IMR-90 (cell line): Measurements from ENCODE around the gene PMPCB. TPM values are rescaled to one million over a fixed set of nuclear protein-coding genes. Genes with fewer than 3 reads are reported as not detected.

Source experiments
- ATAC-seq: fragments of 200-7000 bp; cut with Tn5 transposase; 2 replicates; pipeline ENCODE4 v1.9.1; 2020; ENCODE audit warnings: low read depth, mild to moderate bottlenecking, moderate library complexity
- BruUV-seq: library from RNA; stranded (reverse); fragments of 400-500 nt; replicated peaks from 2 replicates; lab custom pipeline; 2021; lab: Mats Ljungman, UMichigan
- CTCF ChIA-PET: fragments of 300-600 bp; formaldehyde crosslinking; extraction: SDS; loops from one replicate; lab custom pipeline; 2021; ENCODE audit warnings: antibody characterized with exemption; lab: Yijun Ruan, JAX
- POLR2A ChIA-PET: fragments of 300-600 bp; sonication (Branson Sonifier 250); formaldehyde crosslinking; loops from one replicate; lab custom pipeline; 2022; ENCODE audit warnings: antibody characterized with exemption; ENCODE audit not compliant: unreplicated experiment; lab: Charles Lee
- DNase-seq: peaks from one replicate; pipeline ENCODE4 v3.0.0; 2013
- H2AFZ ChIP-seq: replicated peaks from 2 replicates; pipeline ENCODE3; 2013; ENCODE audit warnings: low read length, mild to moderate bottlenecking; ENCODE audit not compliant: poor library complexity
- H2AK5ac ChIP-seq: 2 replicates; pipeline ENCODE4 v1.6.1; 2013; ENCODE audit warnings: low read depth, low read length, inconsistent platforms
- H2AK9ac ChIP-seq: replicated peaks from 2 replicates; pipeline ENCODE3; 2013; ENCODE audit warnings: mild to moderate bottlenecking, low read depth, low read length, moderate library complexity; ENCODE audit not compliant: poor library complexity
- H2BK120ac ChIP-seq: 2 replicates; pipeline ENCODE4 v1.6.1; 2013; ENCODE audit warnings: low read depth, low read length, inconsistent platforms
- H2BK15ac ChIP-seq: 3 replicates; pipeline ENCODE4 v1.6.1; 2013; ENCODE audit warnings: low read depth, low read length, inconsistent platforms
- H2BK20ac ChIP-seq: 2 replicates; pipeline ENCODE4 v1.6.1; 2013; ENCODE audit warnings: low read depth, mild to moderate bottlenecking, inconsistent platforms, low read length, moderate library complexity
- H2BK5ac ChIP-seq: 2 replicates; pipeline ENCODE4 v1.6.1; 2013; ENCODE audit warnings: mild to moderate bottlenecking, low read depth, low read length, inconsistent platforms; ENCODE audit not compliant: poor library complexity, severe bottlenecking
- H3K14ac ChIP-seq: replicated peaks from 2 replicates; pipeline ENCODE4 v1.6.1; 2013; ENCODE audit warnings: low read depth, low read length, inconsistent platforms
- H3K18ac ChIP-seq: 2 replicates; pipeline ENCODE4 v1.6.1; 2013; ENCODE audit warnings: low read depth, low read length, control low read depth
- H3K23ac ChIP-seq: 2 replicates; pipeline ENCODE4 v1.6.1; 2013; ENCODE audit warnings: low read depth, low read length, inconsistent platforms
- H3K27ac ChIP-seq: 2 replicates; pipeline ENCODE4 v1.5.1; 2013; ENCODE audit warnings: mild to moderate bottlenecking, control low read depth, low read length; ENCODE audit not compliant: insufficient read depth
- H3K27me3 ChIP-seq: 2 replicates; pipeline ENCODE4 v1.6.1; 2013; ENCODE audit warnings: low read length; ENCODE audit not compliant: control insufficient read depth, insufficient read depth
- H3K36me3 ChIP-seq: 2 replicates; pipeline ENCODE4 v1.6.1; 2013; ENCODE audit warnings: low read length, mixed read lengths; ENCODE audit not compliant: control insufficient read depth, insufficient read depth
- H3K4ac ChIP-seq: 2 replicates; pipeline ENCODE4 v1.6.1; 2013; ENCODE audit warnings: low read depth, low read length, inconsistent platforms
- H3K4me1 ChIP-seq: 2 replicates; pipeline ENCODE4 v1.6.1; 2013; ENCODE audit warnings: low read length, mixed read lengths; ENCODE audit not compliant: control insufficient read depth, insufficient read depth
- H3K4me2 ChIP-seq: 2 replicates; pipeline ENCODE4 v1.6.1; 2013; ENCODE audit warnings: low read depth, mild to moderate bottlenecking, control low read depth, low read length, moderate library complexity
- H3K4me3 ChIP-seq: 2 replicates; pipeline ENCODE4 v1.5.1; 2013; ENCODE audit warnings: low read depth, mild to moderate bottlenecking, control low read depth, low read length, moderate library complexity; ENCODE audit not compliant: insufficient read depth
- H3K56ac ChIP-seq: 2 replicates; pipeline ENCODE4 v1.6.1; 2013; ENCODE audit warnings: low read length, inconsistent platforms; ENCODE audit not compliant: insufficient read depth; ENCODE audit errors: extremely low read depth
- H3K79me1 ChIP-seq, 2 experiments: 2 replicates each; pipeline ENCODE4 v1.6.1; 2013; ENCODE audit warnings: low read length in 2 of 2, inconsistent platforms in 1 of 2, low read depth in 1 of 2
- H3K9ac ChIP-seq: 2 replicates; pipeline ENCODE4 v1.6.1; 2013; ENCODE audit warnings: low read depth, low read length, control low read depth
- H3K9me1 ChIP-seq: 2 replicates; pipeline ENCODE4 v1.6.1; 2013; ENCODE audit warnings: low read length, inconsistent platforms; ENCODE audit not compliant: insufficient read depth
- H3K9me3 ChIP-seq: 2 replicates; pipeline ENCODE4 v1.6.1; 2013; ENCODE audit warnings: low read length; ENCODE audit not compliant: control insufficient read depth, insufficient read depth
- H4K20me1 ChIP-seq: 2 replicates; pipeline ENCODE4 v1.6.1; 2013; ENCODE audit warnings: low read length, inconsistent platforms; ENCODE audit not compliant: insufficient read depth
- H4K5ac ChIP-seq: 2 replicates; pipeline ENCODE4 v1.6.1; 2013; ENCODE audit warnings: mild to moderate bottlenecking, low read depth, low read length, control low read depth
- H4K8ac ChIP-seq, 2 experiments: 2 replicates each; pipeline ENCODE4 v1.6.1; 2013; ENCODE audit warnings: low read depth in 2 of 2, low read length in 2 of 2, control low read depth in 1 of 2, inconsistent platforms in 1 of 2
- H4K91ac ChIP-seq: 2 replicates; pipeline ENCODE4 v1.6.1; 2013; ENCODE audit warnings: low read depth, low read length, inconsistent platforms; ENCODE audit not compliant: insufficient read depth
- BHLHE40 ChIP-seq: fragments of 150-350 bp; IDR thresholded peaks from 2 replicates; pipeline ENCODE4 v1.6.1; 2016; ENCODE audit warnings: mild to moderate bottlenecking, low read depth, low read length
- CEBPB ChIP-seq: IDR thresholded peaks from 2 replicates; pipeline ENCODE4 v1.6.1; 2012; ENCODE audit warnings: low read depth, low read length, improper control_type of control experiment
- CHD1 ChIP-seq: IDR thresholded peaks from 2 replicates; pipeline ENCODE4 v1.6.1; 2012; ENCODE audit warnings: low read depth, low read length, improper control_type of control experiment
- CTCF ChIP-seq: conservative IDR thresholded peaks from 2 replicates; pipeline ENCODE4 v1.5.1; 2012; ENCODE audit warnings: mild to moderate bottlenecking, low read depth, low read length, improper control_type of control experiment
- ELK1 ChIP-seq: fragments of 150-350 bp; IDR thresholded peaks from 2 replicates; pipeline ENCODE4 v1.6.1; 2016; ENCODE audit warnings: low read depth, mild to moderate bottlenecking, low read length, moderate library complexity, borderline replicate concordance
- FOS ChIP-seq: fragments of 150-350 bp; IDR thresholded peaks from 2 replicates; pipeline ENCODE4 v1.6.1; 2016; ENCODE audit warnings: low read depth, low read length
- MAFK ChIP-seq: IDR thresholded peaks from 2 replicates; pipeline ENCODE4 v1.6.1; 2012; ENCODE audit warnings: low read depth, low read length, improper control_type of control experiment
- MAZ ChIP-seq: IDR thresholded peaks from 2 replicates; pipeline ENCODE4 v1.6.1; 2012; ENCODE audit warnings: low read depth, mild to moderate bottlenecking, low read length, improper control_type of control experiment, moderate library complexity, borderline replicate concordance
- MXI1 ChIP-seq: IDR thresholded peaks from 2 replicates; pipeline ENCODE4 v1.6.1; 2012; ENCODE audit warnings: low read depth, mild to moderate bottlenecking, low read length, moderate library complexity, borderline replicate concordance
- NFE2L2 ChIP-seq: fragments of 150-350 bp; IDR thresholded peaks from 2 replicates; pipeline ENCODE4 v1.6.1; 2016; ENCODE audit warnings: low read depth, mild to moderate bottlenecking, low read length
- POLR2A ChIP-seq: IDR thresholded peaks from 2 replicates; pipeline ENCODE4 v1.6.1; 2012; ENCODE audit warnings: mild to moderate bottlenecking, low read depth, low read length
- RAD21 ChIP-seq: IDR thresholded peaks from 2 replicates; pipeline ENCODE4 v1.6.1; 2012; ENCODE audit warnings: low read length, improper control_type of control experiment
- RCOR1 ChIP-seq: IDR thresholded peaks from 2 replicates; pipeline ENCODE4 v1.6.1; 2012; ENCODE audit warnings: mild to moderate bottlenecking, low read length, improper control_type of control experiment; ENCODE audit not compliant: insufficient replicate concordance
- RFX5 ChIP-seq: IDR thresholded peaks from 2 replicates; pipeline ENCODE4 v1.8.0; 2012; ENCODE audit warnings: low read depth, mild to moderate bottlenecking, low read length, moderate library complexity
- SMC3 ChIP-seq: fragments of 150-350 bp; IDR thresholded peaks from 2 replicates; pipeline ENCODE4 v1.6.1; 2016; ENCODE audit warnings: low read depth, mild to moderate bottlenecking, antibody characterized with exemption, low read length, moderate library complexity
- WGBS, 2 experiments: methylation state at CpG; one replicate each; pipeline versions ENCODE4 v1.1.5 to v1.1.7; 2013; ENCODE audit warnings: missing lambda C conversion rate in 2 of 2; ENCODE audit not compliant: insufficient read length in 1 of 2; ENCODE audit errors: extremely low coverage in 2 of 2; 5-methylcytosine and 5-hydroxymethylcytosine counted together
- dilution Hi-C: fragments of 300-500 bp; cut with HindIII; formaldehyde crosslinking; loops from one replicate; pipeline ENCODE4 v1.14.3; 2018; ENCODE audit warnings: low sequenced_read_pairs; ENCODE audit not compliant: unreplicated experiment
- in situ Hi-C: fragments of 300-500 bp; cut with MboI; formaldehyde crosslinking; loops from 3 replicates; pipeline ENCODE4 v1.14.3; 2019; ENCODE audit warnings: low sequenced_read_pairs, inconsistent platforms, mixed read lengths
- intact Hi-C: fragments of 100-400 bp; cut with micrococcal nuclease; formaldehyde crosslinking; loops from 2 replicates; pipeline ENCODE4 v1.10.0; 2022
- polyA plus RNA-seq, 3 experiments: library from polyadenylated mRNA; depleted of rRNA; stranded (reverse); fragments of >200 nt; gene quantifications; 2 replicates each; pipeline ENCODE4 v1.2.3, GENCODE V29; 2012; ENCODE audit warnings: low replicate concordance in 1 of 3
- total RNA-seq: library from RNA; depleted of rRNA; stranded (reverse); fragments of >200 nt; gene quantifications from 2 replicates; pipeline ENCODE4 v1.2.3, GENCODE V29; 2012
- TF ChIP-seq, protein P1 (sequence below): fragments of 150-350 bp; IDR thresholded peaks from 2 replicates; pipeline ENCODE4 v1.6.1; 2017; ENCODE audit warnings: mild to moderate bottlenecking, antibody characterized with exemption, low read length, low read depth

PMPCB gene
- total and polyA plus RNA-seq, 2 of the 4 experiments (the other 2 are of a cell fraction) = 50.4 to 72.8 TPM

- no peak for TF ChIP-seq NFE2L2
- TF ChIP-seq CHD1 = no peak
- TF ChIP-seq CEBPB = no peak
- no peak for TF ChIP-seq FOS
- TF ChIP-seq SMC3 = no peak
- no peak for TF ChIP-seq MAZ
- TF ChIP-seq MXI1 = no peak
- TF ChIP-seq, protein P1, sequence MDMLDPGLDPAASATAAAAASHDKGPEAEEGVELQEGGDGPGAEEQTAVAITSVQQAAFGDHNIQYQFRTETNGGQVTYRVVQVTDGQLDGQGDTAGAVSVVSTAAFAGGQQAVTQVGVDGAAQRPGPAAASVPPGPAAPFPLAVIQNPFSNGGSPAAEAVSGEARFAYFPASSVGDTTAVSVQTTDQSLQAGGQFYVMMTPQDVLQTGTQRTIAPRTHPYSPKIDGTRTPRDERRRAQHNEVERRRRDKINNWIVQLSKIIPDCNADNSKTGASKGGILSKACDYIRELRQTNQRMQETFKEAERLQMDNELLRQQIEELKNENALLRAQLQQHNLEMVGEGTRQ = no peak
- TF ChIP-seq RCOR1 = no peak
- no peak for TF ChIP-seq BHLHE40
- no peak for TF ChIP-seq ELK1
- TF ChIP-seq MAFK = no peak
- no peak for TF ChIP-seq POLR2A
- TF ChIP-seq RFX5 = no peak
- TF ChIP-seq CTCF = no peak
- no peak for TF ChIP-seq RAD21
- intact Hi-C loops (no loop called here), dilution Hi-C loops (no loop called here), in situ Hi-C loops (no loop called here)
- Histone ChIP-seq H3K4ac (no peak overlapping the region), H3K56ac (no peak overlapping the region), H4K5ac (no peak overlapping the region), H4K91ac (no peak overlapping the region), H2BK20ac (no peak overlapping the region), H3K9me3 (no peaks in the 10 kb centered on the region), H3K4me1 (peaks cover 2% of the 10 kb centered on the region), H2BK120ac (no peak overlapping the region), H2AFZ (no peak overlapping the region), H3K23ac (no peak overlapping the region), H3K79me1 (peaks cover 8 to 18% of the 10 kb centered on the region in 2 experiments; a peak in 3 of 4 replicates), H2AK5ac (no peak overlapping the region), H2AK9ac (no peak overlapping the region), H3K18ac (no peak overlapping the region), H3K9ac (no peak overlapping the region), H3K4me3 (no peak overlapping the region), H3K27me3 (no peaks in the 10 kb centered on the region), H2BK15ac (no peak overlapping the region), H3K9me1 (no peaks in the 10 kb centered on the region), H3K4me2 (no peak overlapping the region), H4K8ac (no peak overlapping the region), H3K27ac (no peak overlapping the region), H3K14ac (no peak overlapping the region), H2BK5ac (no peak overlapping the region), H3K36me3 (peaks cover 19% of the 10 kb centered on the region), H4K20me1 (peaks cover 7% of the 10 kb centered on the region; the same call in 1 of the 2 replicates)
- no peak for ATAC-seq
- WGBS, 2 experiments = no CpG with 5 or more reads among the region's 2 CpGs
- DNase-seq = no peak
- BruUV-seq = no TSS peak
- CTCF ChIA-PET = no interaction called here
- POLR2A ChIA-PET = no interaction called here
Measured at GRCh38 chr7:103341466-103341865, 44.2 kb downstream of the PMPCB start.
